KMS-11 (cell line): ENCODE measurements around the gene EDNRB.
"Not testable (repeated sequence)": the region's sequence is repeated elsewhere in the genome, so short reads cannot be mapped to it uniquely, and the experiment has no call there.

Source experiments
- H2AFZ ChIP-seq: fragments of 200-600 bp; sonication (generic); 2 replicates; pipeline ENCODE4 v1.6.1; 2016; ENCODE audit warnings: antibody characterized with exemption, mixed run types, low read depth
- H3K27ac ChIP-seq: fragments of 200-600 bp; sonication (generic); 2 replicates; pipeline ENCODE4 v1.6.1; 2016; ENCODE audit warnings: mild to moderate bottlenecking, mixed run types
- H3K27me3 ChIP-seq: fragments of 200-600 bp; sonication (generic); 2 replicates; pipeline ENCODE4 v1.6.1; 2017; ENCODE audit warnings: mild to moderate bottlenecking, low read depth, mixed run types, moderate library complexity; ENCODE audit not compliant: insufficient read depth
- H3K36me3 ChIP-seq: fragments of 200-600 bp; sonication (generic); 2 replicates; pipeline ENCODE4 v1.6.1; 2017; ENCODE audit warnings: mild to moderate bottlenecking, mixed run types; ENCODE audit not compliant: insufficient read depth
- H3K4me1 ChIP-seq: fragments of 200-600 bp; sonication (generic); 2 replicates; pipeline ENCODE4 v1.6.1; 2016; ENCODE audit warnings: mild to moderate bottlenecking, low read depth, mixed run types; ENCODE audit not compliant: poor library complexity, severe bottlenecking
- H3K4me2 ChIP-seq: fragments of 200-600 bp; sonication (generic); 2 replicates; pipeline ENCODE4 v1.7.0; 2016; ENCODE audit warnings: mild to moderate bottlenecking, mixed run types
- H3K4me3 ChIP-seq: fragments of 200-600 bp; sonication (generic); IDR thresholded peaks from 2 replicates; pipeline ENCODE4 v1.6.1; 2017; ENCODE audit warnings: low read depth, low read length, mixed read lengths; ENCODE audit not compliant: insufficient read depth
- H3K79me2 ChIP-seq: fragments of 200-600 bp; sonication (generic); 2 replicates; pipeline ENCODE4 v1.6.1; 2016; ENCODE audit warnings: low read depth, mixed run types; ENCODE audit not compliant: insufficient read depth
- H3K9ac ChIP-seq: fragments of 200-600 bp; sonication (generic); 2 replicates; pipeline ENCODE4 v1.6.1; 2016; ENCODE audit warnings: mild to moderate bottlenecking, mixed run types
- H4K20me1 ChIP-seq: fragments of 200-600 bp; sonication (generic); 2 replicates; pipeline ENCODE4 v1.6.1; 2016; ENCODE audit warnings: mild to moderate bottlenecking, mixed run types; ENCODE audit not compliant: insufficient read depth
- CTCF ChIP-seq: fragments of 200-600 bp; sonication (generic); conservative IDR thresholded peaks from 2 replicates; pipeline ENCODE4 v1.6.1; 2017; ENCODE audit warnings: low read depth, mild to moderate bottlenecking, antibody characterized with exemption, low read length, moderate library complexity, mixed read lengths

EDNRB gene

GRCh38 chr13:77860507-77860981, 58.1 kb downstream of the EDNRB start:
- no peak for TF ChIP-seq CTCF
- Histone ChIP-seq H3K4me3 (no peak overlapping the region), H3K79me2 (no peaks in the 10 kb centered on the region), H3K4me2 (no peak overlapping the region), H3K27me3 (no peaks in the 10 kb centered on the region), H3K9ac (no peak overlapping the region), H3K4me1 (no peaks in the 10 kb centered on the region), H4K20me1 (no peaks in the 10 kb centered on the region), H3K27ac (no peak overlapping the region), H3K36me3 (no peaks in the 10 kb centered on the region), H2AFZ (no peak overlapping the region)

- Histone ChIP-seq H3K4me3 (no peak overlapping the region), H4K20me1 (no peaks in the 10 kb centered on the region), H3K27ac (no peak overlapping the region), H2AFZ (no peak overlapping the region), H3K9ac (no peak overlapping the region), H3K27me3 (no peaks in the 10 kb centered on the region), H3K36me3 (no peaks in the 10 kb centered on the region), H3K4me1 (no peaks in the 10 kb centered on the region), H3K4me2 (no peak overlapping the region), H3K79me2 (no peaks in the 10 kb centered on the region)
- TF ChIP-seq CTCF, result no peak
These were observed 59.2 kb downstream of the EDNRB start for GRCh38 chr13:77859450-77859849.

GRCh38 chr13:77857531-77858209, 61.0 kb downstream of the EDNRB start:
- no peaks in the 10 kb centered on the region for H3K79me2 ChIP-seq
- H4K20me1 ChIP-seq, result no peaks in the 10 kb centered on the region
- TF ChIP-seq CTCF, result no peak
- no peak overlapping the region for H3K4me2 ChIP-seq
- no peaks in the 10 kb centered on the region for H3K36me3 ChIP-seq
- H3K27me3 ChIP-seq, result no peaks in the 10 kb centered on the region
- H3K9ac ChIP-seq, result no peak overlapping the region
- H2AFZ ChIP-seq, result no peak overlapping the region
- no peaks in the 10 kb centered on the region for H3K4me1 ChIP-seq
- no peak overlapping the region for H3K27ac ChIP-seq
- no peak overlapping the region for H3K4me3 ChIP-seq

GRCh38 chr13:77853703-77854102, 64.9 kb downstream of the EDNRB start:
- Histone ChIP-seq H3K27me3 (no peaks in the 10 kb centered on the region), H3K36me3 (no peaks in the 10 kb centered on the region), H2AFZ (no peak overlapping the region), H3K4me3 (no peak overlapping the region), H3K79me2 (no peaks in the 10 kb centered on the region), H3K9ac (no peak overlapping the region), H3K4me1 (no peaks in the 10 kb centered on the region), H4K20me1 (no peaks in the 10 kb centered on the region), H3K4me2 (no peak overlapping the region), H3K27ac (no peak overlapping the region)
- no peak for TF ChIP-seq CTCF

GRCh38 chr13:77848050-77848449, 70.6 kb downstream of the EDNRB start:
- H3K4me2 ChIP-seq, H3K4me1 ChIP-seq, H2AFZ ChIP-seq, H3K36me3 ChIP-seq, H3K79me2 ChIP-seq, H3K4me3 ChIP-seq, H3K27ac ChIP-seq, H3K9ac ChIP-seq, H3K27me3 ChIP-seq, H4K20me1 ChIP-seq: not testable (repeated sequence)
